ENCODE measurements around the gene TBC1D14.

TBC1D14 gene

GRCh38 chr4:6990661-6991060, 81.0 kb downstream of the TBC1D14 start:
- ATAC-seq = no peak
- TF ChIP-seq TSHZ2 (CRISPR knock-in tag; IDR thresholded peaks at IDR 0.05) = no peak
- no peak for TF ChIP-seq ZNF8 (CRISPR knock-in tag; IDR thresholded peaks at IDR 0.05)
- no peak for TF ChIP-seq PPARA (CRISPR knock-in tag; IDR thresholded peaks at IDR 0.05; ENCODE audit: borderline replicate concordance)
- no peak for TF ChIP-seq TOX (CRISPR knock-in tag; IDR thresholded peaks at IDR 0.05; ENCODE audit: borderline replicate concordance)
- no peak for TF ChIP-seq ZNF70 (CRISPR knock-in tag; IDR thresholded peaks at IDR 0.05)
- no peak for TF ChIP-seq PATZ1 (CRISPR knock-in tag; IDR thresholded peaks at IDR 0.05; ENCODE audit: borderline replicate concordance)
- no peak for TF ChIP-seq ISL1 (CRISPR knock-in tag; IDR thresholded peaks at IDR 0.05)
- no peak for TF ChIP-seq CSDC2 (CRISPR knock-in tag; IDR thresholded peaks at IDR 0.05)
- no peak for TF ChIP-seq RARB (CRISPR knock-in tag; IDR thresholded peaks at IDR 0.05)
- TF ChIP-seq ARNTL (CRISPR knock-in tag; IDR thresholded peaks at IDR 0.05; ENCODE audit: borderline replicate concordance, low read depth) = no peak
- no peak for TF ChIP-seq CSRNP3 (CRISPR knock-in tag; IDR thresholded peaks at IDR 0.05)
- TF ChIP-seq ZFP30 (CRISPR knock-in tag; IDR thresholded peaks at IDR 0.05) = no peak
- no peak for TF ChIP-seq ZFP3 (CRISPR knock-in tag; IDR thresholded peaks at IDR 0.05)
- no peak for TF ChIP-seq ZC3H10 (CRISPR knock-in tag; IDR thresholded peaks at IDR 0.05)
- TF ChIP-seq SNAI2 (CRISPR knock-in tag; IDR thresholded peaks at IDR 0.05) = no peak

GRCh38 chr4:6991249-6991648, 81.6 kb downstream of the TBC1D14 start:
- ATAC-seq = no peak
- TF ChIP-seq GLIS3 (CRISPR knock-in tag; IDR thresholded peaks at IDR 0.05) (no peak), RARB (CRISPR knock-in tag; IDR thresholded peaks at IDR 0.05) (no peak), TCF4 (CRISPR knock-in tag; IDR thresholded peaks at IDR 0.05; ENCODE audit: borderline replicate concordance) (no peak), ISL1 (CRISPR knock-in tag; IDR thresholded peaks at IDR 0.05) (no peak), ESRRG (CRISPR knock-in tag; IDR thresholded peaks at IDR 0.05) (no peak)

GRCh38 chr4:6991771-6992557, 82.3 kb downstream of the TBC1D14 start:
- TF ChIP-seq ZFP30 (CRISPR knock-in tag; IDR thresholded peaks at IDR 0.05) (no peak), GLIS3 (CRISPR knock-in tag; IDR thresholded peaks at IDR 0.05) (no peak), TCF4 (CRISPR knock-in tag; IDR thresholded peaks at IDR 0.05; ENCODE audit: borderline replicate concordance) (no peak), TSHZ2 (CRISPR knock-in tag; IDR thresholded peaks at IDR 0.05) (no peak), OSR1 (CRISPR knock-in tag; IDR thresholded peaks at IDR 0.05) (no peak), RARB (CRISPR knock-in tag; IDR thresholded peaks at IDR 0.05) (no peak), ZNF70 (CRISPR knock-in tag; IDR thresholded peaks at IDR 0.05) (no peak), PATZ1 (CRISPR knock-in tag; IDR thresholded peaks at IDR 0.05; ENCODE audit: borderline replicate concordance) (no peak), ZNF565 (CRISPR knock-in tag; conservative IDR thresholded peaks at IDR 0.05; ENCODE audit: low read depth) (no peak), CSRNP3 (CRISPR knock-in tag; IDR thresholded peaks at IDR 0.05) (no peak), ZC3H10 (CRISPR knock-in tag; IDR thresholded peaks at IDR 0.05) (no peak), PPARA (CRISPR knock-in tag; IDR thresholded peaks at IDR 0.05; ENCODE audit: borderline replicate concordance) (no peak)
- ATAC-seq = peak; percentile 66
